SU-DHL-6 (cell line): ENCODE data around the gene TXLNB.

Experiments used
- CTCF ChIP-seq: fragments of 200-600 bp; sonication (generic); IDR thresholded peaks from one replicate; pipeline ENCODE4 v1.5.1; 2017; ENCODE audit warnings: antibody characterized with exemption, mild to moderate bottlenecking, low read length, moderate library complexity; ENCODE audit not compliant: insufficient read depth, poor library complexity, severe bottlenecking
- EZH2phosphoT487 ChIP-seq: fragments of 200-600 bp; sonication (generic), shearing (Covaris generic); conservative IDR thresholded peaks from 2 replicates; pipeline ENCODE4 v1.6.1; 2018; ENCODE audit warnings: mild to moderate bottlenecking, antibody characterized with exemption, low read length, moderate library complexity, mixed read lengths

- peak; percentile 82 for TF ChIP-seq CTCF
- no peak for TF ChIP-seq EZH2phosphoT487
These were observed 72.5 kb downstream of the TXLNB start for GRCh38 chr6:139219271-139219729.
